SKM-1 treated with dmso at 0.1 percent for 144 hours (cell line): ENCODE measurements around the gene DOCK11.

Experiments
- DNase-seq: peaks from one replicate; lab custom pipeline; 2025; ENCODE audit not compliant: unreplicated experiment; lab: John Stamatoyannopoulos, UW

The DOCK11 gene

GRCh38 chrX:118528071-118528737 is 32.6 kb downstream of the DOCK11 start:
- no peak for DNase-seq

DNA sequence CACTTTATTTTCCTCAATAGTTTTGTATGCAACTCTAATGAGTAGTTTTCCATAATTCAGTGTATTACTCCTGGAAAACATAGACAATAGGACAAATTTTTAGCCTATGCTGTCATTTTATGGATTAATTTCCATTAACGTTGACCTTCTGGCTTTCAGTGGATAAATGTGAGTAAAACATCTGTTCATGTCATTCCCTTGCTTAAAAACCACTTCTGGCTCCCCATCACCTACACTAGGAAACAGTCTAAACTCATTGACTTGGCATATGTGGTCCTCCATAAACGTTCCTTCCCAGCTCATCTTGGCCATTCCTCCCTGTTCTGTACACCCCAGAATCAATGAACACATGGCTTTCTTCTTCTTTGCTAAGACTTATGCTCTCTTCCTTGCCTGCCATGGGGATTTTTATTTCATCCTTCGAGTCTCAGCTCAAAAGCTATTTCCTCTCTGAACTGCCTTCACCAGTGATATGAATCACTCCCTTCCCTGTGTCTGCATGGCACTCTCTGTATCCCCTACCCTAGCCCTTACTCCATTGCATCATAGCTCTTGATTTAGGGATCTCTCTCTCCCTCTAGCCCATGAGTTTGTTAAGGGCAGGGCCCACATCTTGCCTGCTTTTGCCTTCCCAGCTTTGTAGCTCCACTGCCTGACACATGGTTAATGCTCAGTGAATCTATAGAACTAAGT is 34.8 kb downstream of the DOCK11 start:
- DNase-seq: no peak

- no peak for DNase-seq
Observed at GRCh38 chrX:118534716-118535493, 39.3 kb downstream of the DOCK11 start.

GRCh38 chrX:118536204-118536603 is 40.6 kb downstream of the DOCK11 start:
- DNase-seq: no peak

GRCh38 chrX:118536687-118537461 is 41.3 kb downstream of the DOCK11 start:
- DNase-seq: no peak

GRCh38 chrX:118538386-118538785 is 42.8 kb downstream of the DOCK11 start:
- DNase-seq: no peak

- no peak for DNase-seq
Observed at GRCh38 chrX:118540342-118540741, 44.7 kb downstream of the DOCK11 start.

- no peak for DNase-seq
Observed at GRCh38 chrX:118541482-118541881, 45.9 kb downstream of the DOCK11 start.

DNA sequence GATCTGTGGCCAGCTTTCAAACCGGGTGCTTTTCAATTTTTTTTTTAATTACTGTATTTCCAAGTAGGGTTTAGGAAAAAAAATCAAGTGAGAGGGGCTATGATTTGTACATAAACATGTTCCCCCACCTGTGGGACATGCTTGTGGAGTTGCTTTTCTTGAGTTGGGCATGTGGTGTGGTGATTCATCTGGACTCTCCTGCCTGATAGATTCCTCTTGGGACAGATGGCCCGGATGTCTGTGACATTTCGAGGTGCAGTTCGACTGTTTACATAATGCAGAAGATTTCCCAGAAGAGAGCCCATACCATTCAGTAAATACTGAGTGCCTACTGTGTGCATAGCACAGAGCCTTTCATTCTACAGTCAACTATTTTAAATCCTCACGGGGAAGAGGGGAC is 49.9 kb downstream of the DOCK11 start:
- DNase-seq: no peak

GRCh38 chrX:118548841-118549240 is 53.2 kb downstream of the DOCK11 start:
- DNase-seq: no peak

DNA sequence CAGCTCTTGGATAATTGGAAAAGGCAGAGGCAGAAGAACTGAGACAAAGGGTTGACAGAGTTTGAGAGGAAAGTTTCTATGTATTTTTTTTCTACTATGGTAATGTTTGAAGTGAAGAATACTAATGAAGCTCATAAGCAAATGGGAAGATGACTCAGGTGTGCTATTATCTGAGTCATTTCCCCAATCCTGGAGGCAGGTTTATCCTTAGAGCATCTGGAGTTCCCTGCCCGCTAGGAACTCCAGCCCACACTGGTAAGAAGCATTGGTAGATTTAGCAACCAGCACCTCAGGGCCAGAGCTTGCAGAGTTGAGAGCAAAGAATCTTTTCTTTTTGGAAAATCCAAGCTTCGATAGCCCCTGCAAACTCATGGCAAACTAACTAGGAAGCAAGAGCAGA is 55.2 kb downstream of the DOCK11 start:
- DNase-seq: no peak

DNA sequence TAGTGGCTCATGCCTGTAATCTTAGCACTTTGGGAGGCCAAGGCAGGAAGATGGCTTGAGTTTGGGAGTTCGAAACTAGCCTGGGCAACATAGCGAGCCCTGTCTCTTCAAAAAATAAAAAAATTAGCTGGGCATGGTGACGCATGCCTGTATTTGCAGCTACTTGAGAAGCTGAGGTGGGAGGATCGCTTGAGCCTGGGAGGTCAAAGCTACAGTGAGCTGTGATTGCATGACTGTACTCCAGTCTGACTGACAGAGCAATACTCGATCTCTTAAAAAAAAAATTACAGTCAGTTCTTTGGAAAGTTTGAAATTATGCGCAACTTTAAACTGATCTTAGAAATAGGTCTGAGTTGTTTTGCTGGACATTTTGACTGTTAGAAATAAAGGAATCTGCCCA is 55.8 kb downstream of the DOCK11 start:
- no peak for DNase-seq

- DNase-seq: no peak
Observed at GRCh38 chrX:118552121-118552900, 56.7 kb downstream of the DOCK11 start.

- DNase-seq: no peak
Observed at GRCh38 chrX:118553042-118553710, 57.6 kb downstream of the DOCK11 start.

DNA sequence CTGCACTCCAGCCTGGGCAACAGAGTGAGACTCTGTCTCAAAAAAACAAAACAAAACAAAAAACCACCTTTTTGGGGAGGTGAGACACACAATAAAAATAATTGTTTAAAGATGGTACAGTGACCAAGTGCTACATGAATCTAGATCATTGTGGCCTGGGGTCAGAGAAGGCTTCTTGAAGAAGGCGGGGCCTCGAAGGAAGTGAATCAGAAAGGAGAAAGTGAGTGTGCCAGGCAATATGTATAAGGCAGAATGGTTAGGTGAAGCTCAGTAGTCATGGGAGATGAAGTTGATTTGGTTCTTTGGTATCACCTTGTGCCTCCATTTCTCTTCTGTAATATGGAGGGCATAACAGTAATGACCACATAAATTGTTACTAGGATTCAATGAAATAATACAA is 58.9 kb downstream of the DOCK11 start:
- no peak for DNase-seq

DNA sequence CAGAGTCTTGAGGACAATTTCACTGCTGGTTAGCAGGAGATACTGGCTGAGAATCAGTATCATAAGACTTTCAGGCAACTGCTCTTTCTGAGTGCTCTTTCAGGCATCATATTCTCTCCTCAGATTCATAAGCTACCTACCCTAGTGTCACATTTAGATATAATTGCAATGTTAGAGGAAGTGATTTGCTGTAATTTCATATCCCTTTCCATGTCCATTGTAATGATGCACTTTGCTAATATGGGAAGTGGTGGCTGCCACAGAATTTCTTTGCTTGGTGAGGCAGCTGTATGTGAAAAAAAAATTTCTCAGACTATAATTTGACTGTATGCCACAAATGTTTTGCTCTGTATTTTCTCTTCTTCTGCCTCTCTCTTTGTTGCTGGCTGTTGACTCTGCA is 63.3 kb downstream of the DOCK11 start:
- no peak for DNase-seq

DNA sequence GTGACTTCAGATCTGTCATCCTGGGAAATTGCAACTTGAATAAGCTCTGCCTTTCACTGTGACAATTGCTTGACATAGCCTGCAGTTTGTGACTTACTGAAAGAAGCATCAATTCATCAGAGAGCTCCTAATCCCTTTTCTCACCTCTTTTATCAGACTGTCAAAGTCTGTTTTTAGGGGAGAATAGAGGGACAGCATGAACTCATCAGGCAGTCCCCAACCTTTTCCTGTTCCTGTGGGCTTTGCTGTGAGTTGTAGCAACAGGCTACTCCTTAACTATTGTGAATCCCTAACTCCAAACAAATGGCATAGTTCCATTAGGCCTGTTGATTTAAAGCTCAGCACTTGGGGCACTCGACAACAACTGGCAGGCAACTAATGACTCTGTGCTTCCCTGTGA is 64.9 kb downstream of the DOCK11 start:
- no peak for DNase-seq

DNA sequence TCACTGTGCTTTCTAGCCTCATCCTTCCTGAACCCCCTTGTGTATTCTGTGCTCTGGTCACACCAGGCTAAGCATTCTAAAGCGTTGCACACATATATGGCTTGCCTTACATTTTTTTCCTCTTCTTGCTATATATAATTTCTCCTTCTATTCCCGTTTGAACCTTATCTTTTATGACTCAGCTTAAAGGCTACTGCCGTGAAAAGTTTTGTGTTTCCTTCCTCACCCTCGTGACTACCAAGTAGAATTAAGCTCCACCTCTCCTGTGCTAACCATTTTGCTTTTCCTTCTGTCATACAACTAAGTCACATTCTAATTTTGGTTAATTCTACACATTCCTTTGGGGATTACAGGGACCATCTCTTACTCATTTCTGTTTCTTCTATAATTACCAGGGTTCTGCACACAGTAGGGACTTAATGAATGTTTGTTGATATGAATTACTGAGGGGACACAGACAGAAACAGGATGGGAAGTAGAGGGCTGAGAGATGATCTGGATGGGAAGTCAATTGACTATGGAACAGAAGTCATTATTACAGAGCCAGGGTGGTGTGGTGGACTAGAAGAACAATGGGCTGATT is 67.1 kb downstream of the DOCK11 start:
- DNase-seq: no peak

DNA sequence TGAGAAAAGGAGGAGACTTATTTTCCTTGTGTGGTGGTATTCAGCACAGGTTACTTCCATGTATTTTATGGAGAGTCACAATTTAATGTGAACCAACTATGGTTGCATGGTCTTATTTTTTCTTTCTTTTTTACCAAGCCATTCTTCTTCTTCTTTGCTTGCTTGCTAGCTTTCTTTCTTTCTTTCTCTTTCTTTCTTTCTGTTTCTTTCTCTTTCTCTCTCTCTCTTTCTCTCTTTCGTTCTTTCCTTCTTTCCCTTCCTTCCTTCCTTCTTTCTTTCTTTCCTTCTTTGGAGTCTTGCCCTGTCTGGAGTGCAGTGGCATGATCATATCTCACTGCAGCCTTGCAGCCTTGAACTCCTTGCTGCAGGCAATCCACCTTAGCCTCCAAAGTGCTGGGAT is 68.9 kb downstream of the DOCK11 start:
- DNase-seq: no peak

- DNase-seq: no peak
Observed at GRCh38 chrX:118565853-118566252, 70.2 kb downstream of the DOCK11 start.
